Left cardiac atrium (tissue), 4 donors: ENCODE measurements around the gene GAB2. TPM values are rescaled to one million over a fixed set of nuclear protein-coding genes. Genes with fewer than 3 reads are reported as not detected.
"Not testable (repeated sequence)": the region's sequence is repeated elsewhere in the genome, so short reads cannot be mapped to it uniquely, and the experiment has no call there.

ENCODE experiments used
- ATAC-seq, 2 donors: fragments of 200-7000 bp; cut with Tn5 transposase; one replicate each; pipeline ENCODE4 v1.9.1; 2020; ENCODE audit warnings: mild to moderate bottlenecking in 2 of 2, moderate library complexity in 2 of 2
- DNase-seq: peaks from one replicate; pipeline ENCODE4 v3.0.0-alpha.2; 2020
- intact Hi-C, 2 donors: fragments of 100-400 bp; cut with DNase I; formaldehyde crosslinking; loops; one replicate each; pipeline versions ENCODE4 v1.14.1 to v1.15.1; 2022 to 2023
- total RNA-seq, 2 donors: library from RNA; stranded (reverse); fragmentation: NEBNext Ultra II Directional; extraction: Animal tissue kit (Norgen Biotek cat#: 25700); gene quantifications; one replicate each; pipeline ENCODE4 v1.2.1, GENCODE V29; 2021
- donor health status: DM: no; HTN: yes; CAD: no.
- donor health status: DM: no; HTN: yes; CAD: no; lungs with severe emphysema.
- donor health status: DM: yes; HTN: yes; CAD: no.
- donor health status: Dilated cardiomyopathy.

The GAB2 gene
- total RNA-seq, 2 donors from 2014 or later = 24.2 to 31.7 TPM

- ATAC-seq = peak; percentile 44 to 93
- intact Hi-C loops = no loop called here
- DNase-seq = no peak
Measured at GRCh38 chr11:78251083-78251775, 166.4 kb downstream of the GAB2 start.

- intact Hi-C loops = no loop called here
- DNase-seq (no peak), ATAC-seq (no peak)
Measured at GRCh38 chr11:78250099-78250498, 167.5 kb downstream of the GAB2 start.

- ATAC-seq = no peak
- intact Hi-C loops = no loop called here
Measured at GRCh38 chr11:78248903-78249302, 168.7 kb downstream of the GAB2 start.

DNA sequence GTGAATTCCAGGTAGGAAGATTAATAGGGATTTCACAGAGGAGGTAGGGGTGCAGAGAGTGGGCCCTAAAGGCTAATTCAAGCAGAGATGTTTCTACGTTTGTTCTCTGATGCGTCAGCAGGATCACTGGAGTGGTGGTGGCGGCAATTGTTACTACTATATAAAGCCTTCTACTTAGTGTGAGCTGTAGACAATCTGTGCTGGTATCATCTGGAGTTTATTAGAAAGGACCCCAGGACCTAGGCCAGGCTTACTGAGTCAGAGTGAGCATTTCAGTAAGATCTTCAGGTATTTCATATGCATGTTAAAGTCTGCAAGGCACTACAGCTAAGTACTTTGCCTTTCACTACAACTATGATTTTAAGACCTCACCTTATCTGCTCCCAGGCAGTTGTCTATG lies 169.4 kb downstream of the GAB2 start:
- intact Hi-C loops = no loop called here
- ATAC-seq (no peak), DNase-seq (no peak)

More at GRCh38 chr11:78248903-78249302, 168.7 kb downstream of the GAB2 start:
- DNase-seq = no peak

GRCh38 chr11:78244546-78245255 lies 172.9 kb downstream of the GAB2 start:
- ATAC-seq (peak; percentile 23 to 51), DNase-seq (no peak)
- intact Hi-C loops = no loop called here

- no peak for DNase-seq
- peak; percentile 55 to 84 for ATAC-seq
- intact Hi-C loops = no loop called here
Measured at GRCh38 chr11:78244080-78244479, 173.5 kb downstream of the GAB2 start.

- no peak for ATAC-seq
- intact Hi-C loops = no loop called here
- no peak for DNase-seq
Measured at GRCh38 chr11:78241475-78241874, 176.1 kb downstream of the GAB2 start.

DNA sequence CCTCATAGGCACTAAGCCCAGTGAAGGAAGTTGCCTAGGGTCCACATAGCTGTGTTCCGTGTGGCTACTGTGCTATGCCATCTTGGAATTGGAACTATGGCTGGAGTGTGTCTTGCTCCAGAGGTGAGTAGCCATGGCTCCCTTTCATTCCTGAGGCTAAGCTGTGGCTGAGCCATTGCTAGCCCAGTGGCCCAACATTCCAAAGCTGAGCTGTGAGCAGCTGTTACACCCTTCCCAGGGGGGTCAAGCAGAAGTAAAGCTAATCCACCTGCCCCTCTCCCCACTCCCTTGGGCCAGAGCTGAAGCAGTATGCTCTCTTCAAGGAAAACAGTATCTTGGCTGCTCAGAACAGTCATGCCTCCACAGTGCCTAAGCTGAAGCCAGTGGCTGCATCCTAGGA lies 177.8 kb downstream of the GAB2 start:
- intact Hi-C loops = no loop called here
- ATAC-seq = no peak
- DNase-seq = no peak

GRCh38 chr11:78237293-78238046 lies 180.2 kb downstream of the GAB2 start:
- DNase-seq (no peak), ATAC-seq (no peak)
- intact Hi-C loops = no loop called here

GRCh38 chr11:78234006-78234405 lies 183.6 kb downstream of the GAB2 start:
- DNase-seq (no peak), ATAC-seq (no peak)
- intact Hi-C loops = loop anchor here in 1 of 2 donors (5.0 kb wide), 1 partner anchor 183 kb away; the partner anchor contains the start of gene GAB2

DNA sequence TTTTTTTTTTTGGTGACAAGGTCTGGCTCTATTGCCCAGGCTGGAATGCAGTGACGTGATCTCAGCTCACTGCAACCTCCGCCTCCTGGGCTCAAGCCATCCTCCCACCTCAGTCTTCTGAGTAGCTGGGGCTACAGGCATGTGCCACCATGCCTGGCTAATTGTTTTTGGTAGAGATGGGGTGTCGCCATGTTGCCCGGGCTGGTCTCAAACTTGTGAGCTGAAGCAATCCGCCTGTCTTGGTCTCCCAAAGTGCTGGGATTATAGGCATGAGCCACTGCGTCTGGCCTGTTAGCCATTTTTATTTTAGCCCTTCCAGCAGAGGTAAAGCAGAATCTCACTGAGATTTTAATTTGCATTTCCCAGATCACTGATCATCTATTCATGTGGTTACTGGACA lies 184.6 kb downstream of the GAB2 start:
- not testable (repeated sequence) for ATAC-seq, DNase-seq
- intact Hi-C loops = loop anchor here in 1 of 2 donors (5.0 kb wide), 1 partner anchor 184 kb away; the partner anchor contains the start of gene GAB2

DNA sequence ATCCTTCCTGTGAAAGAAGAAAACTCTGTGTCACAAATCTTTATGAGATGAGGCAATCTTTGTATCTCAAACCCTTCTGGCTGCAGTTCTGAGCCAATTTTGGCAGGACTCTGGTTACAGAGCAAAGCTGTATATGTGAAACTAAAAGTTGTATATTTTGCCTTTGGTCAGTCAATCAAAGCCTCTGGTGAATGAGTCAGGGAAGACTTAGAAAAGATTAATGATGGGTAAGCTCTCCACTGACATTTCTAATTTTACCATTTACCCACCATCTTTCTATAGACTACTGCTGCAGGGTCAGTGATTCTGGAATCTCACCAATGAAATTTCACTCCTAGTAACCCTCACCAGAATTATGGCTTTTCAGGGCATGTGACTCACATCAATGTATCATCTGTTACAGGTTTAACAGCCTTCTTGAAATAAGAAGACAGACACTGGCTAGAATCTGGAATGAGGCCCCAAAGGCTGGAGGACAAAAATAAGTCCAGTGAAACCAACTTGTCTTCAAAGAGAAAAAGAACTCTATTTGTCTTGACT lies 185.6 kb downstream of the GAB2 start:
- DNase-seq = no peak
- ATAC-seq = peak in 1 of 2 donors; percentile 43

DNA sequence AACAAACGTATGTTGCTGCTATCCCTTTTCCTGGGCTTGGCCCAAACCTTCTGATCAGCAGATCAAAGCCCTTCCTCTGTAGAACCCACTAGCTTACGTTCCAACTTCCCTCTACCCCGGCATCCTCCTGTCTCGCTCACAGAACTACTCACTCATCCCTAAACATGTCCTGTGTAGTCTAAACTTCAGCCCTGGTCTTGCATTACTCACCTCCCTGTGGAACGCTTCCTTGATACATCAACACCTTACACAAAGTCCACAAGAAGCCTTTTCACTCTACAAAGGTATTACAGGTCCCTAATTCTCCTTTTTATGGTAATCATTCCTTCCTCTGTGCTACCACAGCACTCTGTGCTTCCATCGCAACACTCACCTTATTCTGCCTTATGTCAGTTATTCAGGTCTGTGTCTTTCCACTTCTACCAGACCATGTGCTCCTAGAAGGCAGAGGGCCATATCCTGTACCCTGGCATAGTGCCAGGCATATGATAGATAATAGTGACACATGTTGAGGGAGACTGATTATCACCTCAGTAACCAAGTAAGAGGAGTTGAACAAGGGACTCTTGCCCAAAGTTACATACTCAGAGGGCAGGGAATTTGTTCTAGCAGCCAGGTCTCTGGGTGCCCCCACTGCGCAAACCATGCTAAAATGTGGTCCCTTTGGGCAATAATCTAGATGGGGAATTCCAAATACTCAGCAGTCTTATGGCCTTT lies 187.3 kb downstream of the GAB2 start:
- intact Hi-C loops = loop anchor here in 1 of 2 donors (5.0 kb wide), 1 partner anchor 187 kb away; the partner anchor contains the start of gene GAB2

More for the DNA sequence above, 185.6 kb downstream of the GAB2 start:
- intact Hi-C loops = loop anchor here in 1 of 2 donors (5.0 kb wide), 1 partner anchor 185 kb away; the partner anchor contains the start of gene GAB2

DNA sequence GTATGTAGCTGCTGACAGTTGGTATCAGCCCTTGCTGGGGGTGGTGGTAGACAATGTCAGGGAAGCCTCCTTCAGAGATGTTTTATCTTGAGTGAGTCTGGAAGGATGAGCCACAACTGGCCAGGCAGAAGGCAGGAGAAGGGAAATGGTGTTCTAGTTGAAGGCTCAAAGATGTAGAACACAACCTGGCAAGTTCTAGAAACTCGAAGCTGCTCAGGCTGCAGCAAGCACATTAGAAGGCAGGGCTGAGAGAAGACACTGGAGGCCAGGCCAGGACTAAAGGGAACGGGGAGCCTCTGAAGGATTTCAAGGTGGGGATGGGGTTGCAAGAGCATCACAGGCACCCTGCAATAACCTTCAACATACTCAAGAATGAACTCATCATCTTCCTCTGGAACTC lies 188.5 kb downstream of the GAB2 start:
- DNase-seq (no peak), ATAC-seq (no peak)
- intact Hi-C loops = loop anchor here (2.0 to 5.0 kb wide), 3 partner anchors 188 to 334 kb away; partner anchors contain the start of gene GAB2 (in 1 of the 2)

More for the DNA sequence above, 187.3 kb downstream of the GAB2 start:
- DNase-seq (no peak), ATAC-seq (peak; percentile 64 to 67)

GRCh38 chr11:78228467-78228866 lies 189.2 kb downstream of the GAB2 start:
- intact Hi-C loops = loop anchor here (2.0 to 5.0 kb wide), 3 partner anchors 189 to 334 kb away; partner anchors contain the start of gene GAB2 (in 1 of the 2)
- peak; percentile 50 to 60 for ATAC-seq
- DNase-seq = no peak

- intact Hi-C loops = loop anchor here (2.0 to 5.0 kb wide), 3 partner anchors 189 to 335 kb away; partner anchors contain the start of gene GAB2 (in 1 of the 2)
- no peak for ATAC-seq
- no peak for DNase-seq
Measured at GRCh38 chr11:78227921-78228320, 189.7 kb downstream of the GAB2 start.

GRCh38 chr11:78226684-78227680 lies 190.6 kb downstream of the GAB2 start:
- intact Hi-C loops = loop anchor here (5.0 kb wide), 2 partner anchors 190 to 335 kb away; partner anchors contain the start of gene GAB2 (in 1 of the 2)
- ATAC-seq (no peak), DNase-seq (no peak)
